HG03558 (cell line): Measurements from ENCODE around the gene EMC9.
"Not testable (repeated sequence)": the region's sequence is repeated elsewhere in the genome, so short reads cannot be mapped to it uniquely, and the experiment has no call there.

Experiments
- ATAC-seq: cut with Tn5 transposase; IDR thresholded peaks from one replicate; pipeline ENCODE4 v1.9.1; 2021; ENCODE audit warnings: moderate number of reproducible peaks; ENCODE audit not compliant: unreplicated experiment; ENCODE audit errors: extremely low read depth

Gene EMC9

GRCh38 chr14:24113801-24114531 lies 27.4 kb downstream of the EMC9 start:
- peak; percentile 13 for ATAC-seq

- ATAC-seq: no peak
These were observed 28.0 kb downstream of the EMC9 start for GRCh38 chr14:24113379-24113800.

GRCh38 chr14:24110523-24110922 lies 30.9 kb downstream of the EMC9 start:
- no peak for ATAC-seq

GRCh38 chr14:24110060-24110459 lies 31.3 kb downstream of the EMC9 start:
- no peak for ATAC-seq

- ATAC-seq: no peak
These were observed 33.0 kb downstream of the EMC9 start for GRCh38 chr14:24108336-24108874.

GRCh38 chr14:24106672-24107271 lies 34.6 kb downstream of the EMC9 start:
- no peak for ATAC-seq

- not testable (repeated sequence) for ATAC-seq
These were observed 35.7 kb downstream of the EMC9 start for GRCh38 chr14:24105609-24106239.

- ATAC-seq: no peak
These were observed 37.9 kb downstream of the EMC9 start for GRCh38 chr14:24103451-24103850.

- no peak for ATAC-seq
These were observed 38.9 kb downstream of the EMC9 start for GRCh38 chr14:24102357-24103048.

GRCh38 chr14:24100982-24101494 lies 40.4 kb downstream of the EMC9 start:
- ATAC-seq: no peak

- ATAC-seq: no peak
These were observed 41.0 kb downstream of the EMC9 start for GRCh38 chr14:24100197-24100981.

GRCh38 chr14:24098927-24099813 lies 42.2 kb downstream of the EMC9 start:
- ATAC-seq: no peak

GRCh38 chr14:24098229-24098926 lies 43.0 kb downstream of the EMC9 start:
- no peak for ATAC-seq

GRCh38 chr14:24096545-24097181 lies 44.7 kb downstream of the EMC9 start:
- no peak for ATAC-seq

GRCh38 chr14:24095271-24096068 lies 45.9 kb downstream of the EMC9 start:
- ATAC-seq: peak; percentile 55

- ATAC-seq: no peak
These were observed 46.5 kb downstream of the EMC9 start for GRCh38 chr14:24094841-24095270.
